Spleen (tissue), 11 donors: ENCODE measurements around the gene IFT81. TPM values are rescaled to one million over a fixed set of nuclear protein-coding genes. Genes with fewer than 3 reads are reported as not detected.
"Not testable (repeated sequence)": the region's sequence is repeated elsewhere in the genome, so short reads cannot be mapped to it uniquely, and the experiment has no call there.

ENCODE experiments used
- DNase-seq: peaks from one replicate; pipeline ENCODE4 v3.0.0-alpha.2; 2020
- H3K27ac ChIP-seq, 8 donors: fragments of 200-600 bp; sonication (generic) in 7 of 8; 1 replicate in 4 of 8; 2 replicates in 4 of 8; pipeline versions ENCODE4 v1.5.0 to v1.8.0; 2016 to 2021; ENCODE audit warnings: inconsistent platforms in 4 of 8, mild to moderate bottlenecking in 4 of 8, moderate library complexity in 1 of 8
- H3K27me3 ChIP-seq, 7 donors: fragments of 200-600 bp; sonication (generic) in 6 of 7; replicated peaks in 1 of 7; 1 replicate in 4 of 7; 2 replicates in 3 of 7; pipeline versions ENCODE4 v1.5.0 to v1.8.0; 2016 to 2021; ENCODE audit warnings: inconsistent platforms in 3 of 7, mild to moderate bottlenecking in 1 of 7
- H3K36me3 ChIP-seq, 6 donors: fragments of 200-600 bp; sonication (generic) in 5 of 6; 1 replicate in 4 of 6; 2 replicates in 2 of 6; pipeline versions ENCODE4 v1.5.0 to v1.8.0; 2016 to 2021; ENCODE audit warnings: inconsistent platforms in 2 of 6
- H3K4me1 ChIP-seq, 6 donors: fragments of 200-600 bp; sonication (generic) in 5 of 6; 1 replicate in 3 of 6; 2 replicates in 3 of 6; pipeline versions ENCODE4 v1.5.0 to v1.8.0; 2016 to 2021; ENCODE audit warnings: inconsistent platforms in 3 of 6
- H3K4me3 ChIP-seq, 8 donors: fragments of 200-600 bp; sonication (generic) in 7 of 8; 1 replicate in 4 of 8; 2 replicates in 4 of 8; pipeline versions ENCODE4 v1.5.0 to v1.8.0; 2016 to 2021; ENCODE audit warnings: inconsistent platforms in 4 of 8, mild to moderate bottlenecking in 4 of 8, moderate library complexity in 2 of 8
- H3K9me3 ChIP-seq, 8 donors: fragments of 200-600 bp; sonication (generic) in 7 of 8; 1 replicate in 4 of 8; 2 replicates in 4 of 8; pipeline versions ENCODE4 v1.5.0 to v1.8.0; 2016 to 2021; ENCODE audit warnings: inconsistent platforms in 4 of 8
- CTCF ChIP-seq, 11 experiments: fragments of 200-600 bp in 7 of 11; fragments of 450-650 bp in 4 of 11; sonication (generic) in 4 of 11; IDR thresholded peaks in 8 of 11; conservative IDR thresholded peaks in 3 of 11; 1 replicate in 7 of 11; 2 replicates in 4 of 11; pipeline versions ENCODE4 v1.4.0 to v1.8.0; 2016 to 2021; ENCODE audit warnings: antibody characterized with exemption in 11 of 11, inconsistent platforms in 4 of 11, mild to moderate bottlenecking in 1 of 11
- POLR2A ChIP-seq, 3 donors: fragments of 450-650 bp; IDR thresholded peaks; one replicate each; pipeline ENCODE4 v1.5.1; 2017; ENCODE audit warnings: antibody characterized with exemption in 3 of 3, mild to moderate bottlenecking in 1 of 3
- POLR2AphosphoS5 ChIP-seq, 3 donors: sonication (generic); formaldehyde crosslinking; IDR thresholded peaks; one replicate each; pipeline ENCODE4 v1.5.1; 2017; ENCODE audit warnings: antibody characterized with exemption in 3 of 3
- WGBS, 5 donors: extraction: QIAGEN DNeasy Blood & Tissue Kit in 3 of 5; methylation state at CpG; one replicate each; pipeline versions ENCODE4 v1.1.5 to v1.1.7; 2013 to 2018; 5-methylcytosine and 5-hydroxymethylcytosine counted together
- intact Hi-C: fragments of 100-400 bp; cut with DNase I; formaldehyde crosslinking; loops from one replicate; pipeline ENCODE4 v1.15.0; 2023; ENCODE audit warnings: low total_unique reads
- polyA plus RNA-seq, 3 donors: library from polyadenylated mRNA; stranded (reverse); fragments of 200-250 nt; gene quantifications; one replicate each; pipeline ENCODE4 v1.2.1, GENCODE V29; 2013
- total RNA-seq, 7 donors: library from RNA; depleted of rRNA in 3 of 7; stranded (reverse); fragments of >200 nt in 3 of 7; fragmentation: NEBNext Ultra II Directional in 4 of 7; extraction: Animal tissue kit (Norgen Biotek cat#: 25700) in 4 of 7; gene quantifications; one replicate each; pipeline versions ENCODE4 v1.1.0 to v1.2.1, GENCODE V29; 2016 to 2021
- donor health status: healthy with polysubstance abuse.
- donor health status: DM: no; HTN: no; CAD: no; lungs with moderate emphysema.
- donor health status: DM: no; HTN: no; CAD: no.
- donor health status: Bipolar disorder and iron deficiency.
- donor health status: healthy.
- donor health status: DM: no; HTN: no; CAD: no.
- donor health status: DM: yes; HTN: yes; CAD: no.

IFT81 gene
- total and polyA plus RNA-seq, 10 donors = 1.8 to 10.1 (median 5.2) TPM

- no peak for TF ChIP-seq POLR2A (IDR thresholded peaks at IDR 0.05)
- no peak for TF ChIP-seq CTCF (IDR thresholded peaks at IDR 0.05 in 8 of 11, conservative IDR thresholded peaks at IDR 0.05 in 3 of 11)
- no peak for TF ChIP-seq POLR2AphosphoS5 (IDR thresholded peaks at IDR 0.05)
- WGBS, 5 donors = 88 to 94% (median 92%) methylated on average over 7 of the region's 7 CpGs
- DNase-seq = no peak
- Histone ChIP-seq H3K36me3 (no peaks in the 10 kb centered on the region), H3K27ac (no peak overlapping the region), H3K4me3 (no peak overlapping the region), H3K9me3 (no peaks in the 10 kb centered on the region), H3K4me1 (peaks cover 0 to 22% (median 0%) of the 10 kb centered on the region in 6 donors), H3K27me3 (no peaks in the 10 kb centered on the region)
- intact Hi-C loops = no loop called here
These were observed 127.2 kb downstream of the IFT81 start for GRCh38 chr12:110251381-110251780.

- Histone ChIP-seq H3K36me3 (no peaks in the 10 kb centered on the region), H3K27me3 (no peaks in the 10 kb centered on the region), H3K9me3 (no peaks in the 10 kb centered on the region), H3K4me1 (peaks cover 0 to 32% (median 4%) of the 10 kb centered on the region in 6 donors), H3K4me3 (no peak overlapping the region), H3K27ac (peak overlapping the region in 4 of 8 donors; percentile 34 to 55 (median 42))
- no peak for DNase-seq
- intact Hi-C loops = no loop called here
- TF ChIP-seq POLR2A (IDR thresholded peaks at IDR 0.05) = no peak
- no peak for TF ChIP-seq POLR2AphosphoS5 (IDR thresholded peaks at IDR 0.05)
- no peak for TF ChIP-seq CTCF (IDR thresholded peaks at IDR 0.05 in 8 of 11, conservative IDR thresholded peaks at IDR 0.05 in 3 of 11)
- 82 to 97% (median 89%) methylated on average over 9 of the region's 9 CpGs for WGBS, 5 donors
These were observed 128.6 kb downstream of the IFT81 start for GRCh38 chr12:110252716-110253115.

- no peak for DNase-seq
- no peaks in the 10 kb centered on the region for H3K27me3 ChIP-seq
- TF ChIP-seq POLR2A (IDR thresholded peaks at IDR 0.05) (no peak), POLR2AphosphoS5 (IDR thresholded peaks at IDR 0.05) (peak in 1 of 3 donors; percentile 18)
- peaks cover 0 to 32% (median 4%) of the 10 kb centered on the region in 6 donors for H3K4me1 ChIP-seq
- peak overlapping the region in 5 of 8 donors; percentile 34 to 55 (median 36) for H3K27ac ChIP-seq
- WGBS, 5 donors = 45 to 57% (median 49%) methylated on average over 9 of the region's 9 CpGs
- no peak overlapping the region for H3K4me3 ChIP-seq
- intact Hi-C loops = no loop called here
- no peaks in the 10 kb centered on the region for H3K36me3 ChIP-seq
- no peaks in the 10 kb centered on the region for H3K9me3 ChIP-seq
These were observed 129.0 kb downstream of the IFT81 start for GRCh38 chr12:110253176-110253575.

GRCh38 chr12:110254971-110255540, 130.9 kb downstream of the IFT81 start:
- Histone ChIP-seq H3K9me3 (no peaks in the 10 kb centered on the region), H3K27me3 (no peaks in the 10 kb centered on the region), H3K4me1 (peaks cover 0 to 24% (median 4%) of the 10 kb centered on the region in 6 donors), H3K27ac (no peak overlapping the region), H3K4me3 (no peak overlapping the region), H3K36me3 (no peaks in the 10 kb centered on the region)
- TF ChIP-seq POLR2AphosphoS5 (IDR thresholded peaks at IDR 0.05) = no peak
- TF ChIP-seq POLR2A (IDR thresholded peaks at IDR 0.05) = no peak
- TF ChIP-seq CTCF (IDR thresholded peaks at IDR 0.05 in 8 of 11, conservative IDR thresholded peaks at IDR 0.05 in 3 of 11) = no peak
- intact Hi-C loops = no loop called here
- 92 to 97% (median 94%) methylated on average over 6 of the region's 6 CpGs for WGBS, 5 donors
- DNase-seq = no peak

GRCh38 chr12:110255890-110256456, 131.8 kb downstream of the IFT81 start:
- H3K4me3 ChIP-seq, H3K36me3 ChIP-seq, H3K9me3 ChIP-seq, intact Hi-C loops, DNase-seq, H3K27me3 ChIP-seq: not testable (repeated sequence)
- 89 to 98% (median 94%) methylated on average over 10 to 11 of the region's 11 CpGs for WGBS, 5 donors
- Histone ChIP-seq H3K4me1 (peaks cover 0 to 24% (median 4%) of the 10 kb centered on the region in 6 donors), H3K27ac (peak overlapping the region in 4 of 8 donors; percentile 66 to 83 (median 76))
